ENCODE data around the gene XKR7. TPM values are rescaled to one million over a fixed set of nuclear protein-coding genes. Genes with fewer than 3 reads are reported as not detected.

Gene XKR7
- total RNA-seq, 1 experiment from 2014 or later = not detected

GRCh38 chr20:32028647-32029372, 60.9 kb downstream of the XKR7 start:
- H3K4me3 ChIP-seq (ENCODE audit: low read length) = no peak overlapping the region
- no peak overlapping the region for H2AFZ ChIP-seq (ENCODE audit: low read length)
- intact Hi-C loops (cut with micrococcal nuclease) = no loop called here
- no peak overlapping the region for H3K9ac ChIP-seq (ENCODE audit: low read length)
- no peaks in the 10 kb centered on the region for H3K79me2 ChIP-seq (ENCODE audit: low read length)
- no peak for ATAC-seq
- no peaks in the 10 kb centered on the region for H3K36me3 ChIP-seq (ENCODE audit: low read depth, low read length)
- TF ChIP-seq EZH2 (IDR thresholded peaks at IDR 0.05; ENCODE audit: low read length, unreplicated experiment) (no peak), EZH2phosphoT487 (IDR thresholded peaks at IDR 0.05; ENCODE audit: borderline replicate concordance, low read length) (no peak), CTCF (conservative IDR thresholded peaks at IDR 0.05; ENCODE audit: low read depth, low read length) (no peak)
- no peaks in the 10 kb centered on the region for H4K20me1 ChIP-seq (ENCODE audit: low read length)
- H3K27ac ChIP-seq (ENCODE audit: low read length) = no peak overlapping the region
- BruUV-seq (replicated peaks) = no TSS peak
- H3K9me2 ChIP-seq (replicated peaks; ENCODE audit: low read length) = no peaks in the 10 kb centered on the region
- no peak overlapping the region for H3K4me2 ChIP-seq (ENCODE audit: low read length)
- ChIA-PET CTCF (interaction anchor here (0.5 kb wide), 1 partner anchor 206 kb away, joined by 4 read pairs; no protein-coding TSS in a partner anchor), POLR2A (ENCODE audit: unreplicated experiment) (no interaction called here)
- H3K9me3 ChIP-seq (ENCODE audit: low read length) = no peaks in the 10 kb centered on the region
- no peaks in the 10 kb centered on the region for H3F3A ChIP-seq (ENCODE audit: low read length, unreplicated experiment)
- no peak for DNase-seq
- no peaks in the 10 kb centered on the region for H3K4me1 ChIP-seq (ENCODE audit: insufficient read depth, low read length)
- peaks cover 28% of the 10 kb centered on the region for H3K27me3 ChIP-seq (ENCODE audit: low read length)

- H3K4me2 ChIP-seq (ENCODE audit: low read length) = no peak overlapping the region
- ATAC-seq (no peak), DNase-seq (no peak)
- intact Hi-C loops (cut with micrococcal nuclease) = no loop called here
- H3K9me2 ChIP-seq (replicated peaks; ENCODE audit: low read length) = no peaks in the 10 kb centered on the region
- H3K27me3 ChIP-seq (ENCODE audit: low read length) = peaks cover 35% of the 10 kb centered on the region
- no peaks in the 10 kb centered on the region for H3K4me1 ChIP-seq (ENCODE audit: insufficient read depth, low read length)
- no peaks in the 10 kb centered on the region for H3K79me2 ChIP-seq (ENCODE audit: low read length)
- CTCF ChIA-PET = no interaction called here
- H3K9ac ChIP-seq (ENCODE audit: low read length) = no peak overlapping the region
- H4K20me1 ChIP-seq (ENCODE audit: low read length) = no peaks in the 10 kb centered on the region
- TF ChIP-seq EZH2 (IDR thresholded peaks at IDR 0.05; ENCODE audit: low read length, unreplicated experiment) (no peak), EZH2phosphoT487 (IDR thresholded peaks at IDR 0.05; ENCODE audit: borderline replicate concordance, low read length) (no peak), CTCF (conservative IDR thresholded peaks at IDR 0.05; ENCODE audit: low read depth, low read length) (no peak)
- no peak overlapping the region for H3K4me3 ChIP-seq (ENCODE audit: low read length)
- no peak overlapping the region for H3K27ac ChIP-seq (ENCODE audit: low read length)
- no peak overlapping the region for H2AFZ ChIP-seq (ENCODE audit: low read length)
- H3K36me3 ChIP-seq (ENCODE audit: low read depth, low read length) = no peaks in the 10 kb centered on the region
- no peaks in the 10 kb centered on the region for H3F3A ChIP-seq (ENCODE audit: low read length, unreplicated experiment)
- POLR2A ChIA-PET (ENCODE audit: unreplicated experiment) = no interaction called here
- no peaks in the 10 kb centered on the region for H3K9me3 ChIP-seq (ENCODE audit: low read length)
- BruUV-seq (replicated peaks) = no TSS peak
Measured at GRCh38 chr20:32029561-32029960, 61.6 kb downstream of the XKR7 start.

All from PC-3 (cell line).